Uterus (tissue), 2 donors: ENCODE measurements around the gene SLAMF9.

ENCODE experiments used
- POLR2A ChIP-seq, 2 donors: fragments of 450-650 bp; IDR thresholded peaks; one replicate each; pipeline ENCODE4 v1.6.1; 2016; ENCODE audit warnings: antibody characterized with exemption in 2 of 2, mild to moderate bottlenecking in 1 of 2, moderate library complexity in 1 of 2
- TF ChIP-seq, protein P1 (sequence below), 4 experiments: fragments of 200-600 bp in 2 of 4; fragments of 450-650 bp in 2 of 4; sonication (generic) in 2 of 4; IDR thresholded peaks; one replicate each; pipeline ENCODE4 v1.5.1; 2016 to 2019; ENCODE audit warnings: antibody characterized with exemption in 4 of 4, mild to moderate bottlenecking in 2 of 4, moderate library complexity in 1 of 4

DNA sequence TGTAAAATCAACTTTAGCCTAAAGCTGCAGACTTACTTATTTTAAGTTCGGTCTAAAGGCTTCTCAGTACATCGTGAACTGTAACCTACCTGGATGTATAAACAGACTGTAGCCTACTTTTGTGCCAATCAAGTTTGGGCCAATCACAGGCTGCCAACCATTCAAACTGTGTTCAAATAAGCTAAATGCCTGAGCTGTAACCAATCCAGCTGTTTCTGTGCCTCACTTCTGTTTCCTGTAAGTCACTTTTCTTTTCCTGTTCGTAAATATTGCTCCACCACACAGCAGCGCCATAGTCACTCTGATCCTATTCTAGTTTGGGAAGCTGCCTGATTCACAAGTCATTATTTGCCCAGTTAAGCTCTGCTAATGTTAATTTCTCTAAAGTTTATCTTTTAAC, 37.5 kb upstream of the SLAMF9 start:
- TF ChIP-seq, protein P1, sequence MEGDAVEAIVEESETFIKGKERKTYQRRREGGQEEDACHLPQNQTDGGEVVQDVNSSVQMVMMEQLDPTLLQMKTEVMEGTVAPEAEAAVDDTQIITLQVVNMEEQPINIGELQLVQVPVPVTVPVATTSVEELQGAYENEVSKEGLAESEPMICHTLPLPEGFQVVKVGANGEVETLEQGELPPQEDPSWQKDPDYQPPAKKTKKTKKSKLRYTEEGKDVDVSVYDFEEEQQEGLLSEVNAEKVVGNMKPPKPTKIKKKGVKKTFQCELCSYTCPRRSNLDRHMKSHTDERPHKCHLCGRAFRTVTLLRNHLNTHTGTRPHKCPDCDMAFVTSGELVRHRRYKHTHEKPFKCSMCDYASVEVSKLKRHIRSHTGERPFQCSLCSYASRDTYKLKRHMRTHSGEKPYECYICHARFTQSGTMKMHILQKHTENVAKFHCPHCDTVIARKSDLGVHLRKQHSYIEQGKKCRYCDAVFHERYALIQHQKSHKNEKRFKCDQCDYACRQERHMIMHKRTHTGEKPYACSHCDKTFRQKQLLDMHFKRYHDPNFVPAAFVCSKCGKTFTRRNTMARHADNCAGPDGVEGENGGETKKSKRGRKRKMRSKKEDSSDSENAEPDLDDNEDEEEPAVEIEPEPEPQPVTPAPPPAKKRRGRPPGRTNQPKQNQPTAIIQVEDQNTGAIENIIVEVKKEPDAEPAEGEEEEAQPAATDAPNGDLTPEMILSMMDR (IDR thresholded peaks at IDR 0.05) = no peak
- no peak for TF ChIP-seq POLR2A (IDR thresholded peaks at IDR 0.05)
